ENCODE measurements around the gene IFT74.

IFT74 gene

GRCh38 chr9:26955921-26956859 is at the start of gene IFT74:
Gene IFT74 (plus strand): TSS chr9:26956412. CDS start chr9:26961968, 5,556 bp downstream.
- DNase-seq: peak; percentile 99

- DNase-seq: no peak
Observed at GRCh38 chr9:26913138-26913668, 43.0 kb upstream of the IFT74 start.

- DNase-seq: no peak
Observed at GRCh38 chr9:26919698-26920097, 36.5 kb upstream of the IFT74 start.

- no peak for DNase-seq
Observed at GRCh38 chr9:26925609-26926008, 30.6 kb upstream of the IFT74 start.

GRCh38 chr9:26928902-26929495 is 27.2 kb upstream of the IFT74 start:
- DNase-seq: no peak

- DNase-seq: no peak
Observed at GRCh38 chr9:26935847-26936246, 20.4 kb upstream of the IFT74 start.

- DNase-seq: no peak
Observed at GRCh38 chr9:26937816-26938371, 18.3 kb upstream of the IFT74 start.

GRCh38 chr9:26939955-26940711 is 16.1 kb upstream of the IFT74 start:
- DNase-seq: no peak

- DNase-seq: no peak
Observed at GRCh38 chr9:26940779-26941178, 15.4 kb upstream of the IFT74 start.

- DNase-seq: no peak
Observed at GRCh38 chr9:26945591-26945990, 10.6 kb upstream of the IFT74 start.

GRCh38 chr9:26946753-26947727 is 9.2 kb upstream of the IFT74 start, which contains the start of gene PLAA:
Gene PLAA (minus strand): TSS chr9:26947242. CDS start chr9:26947045, 197 bp downstream.
- peak; percentile 97 for DNase-seq

- peak; percentile 39 for DNase-seq
Observed at GRCh38 chr9:26947736-26948135, 8.5 kb upstream of the IFT74 start.

- DNase-seq: peak; percentile 72
Observed at GRCh38 chr9:26949637-26950069, 6.6 kb upstream of the IFT74 start.

GRCh38 chr9:26950521-26950920 is 5.7 kb upstream of the IFT74 start:
- DNase-seq: no peak

- DNase-seq: no peak
Observed at GRCh38 chr9:26951794-26952193, 4.4 kb upstream of the IFT74 start.

- peak; percentile 57 for DNase-seq
Observed at GRCh38 chr9:26954050-26954508, 2.1 kb upstream of the IFT74 start.

- DNase-seq: peak; percentile 80
Observed at GRCh38 chr9:26955222-26955903, 849 bp upstream of the IFT74 start.

- DNase-seq: peak; percentile 60
Observed at GRCh38 chr9:26956860-26957233, 635 bp downstream of the IFT74 start.

- no peak for DNase-seq
Observed at GRCh38 chr9:26971721-26972120, 15.5 kb downstream of the IFT74 start.

GRCh38 chr9:26973989-26974388 is 17.8 kb downstream of the IFT74 start:
- no peak for DNase-seq

GRCh38 chr9:26974927-26975326 is 18.7 kb downstream of the IFT74 start:
- DNase-seq: no peak
